ENCODE measurements around the gene THAP3. TPM values are rescaled to one million over a fixed set of nuclear protein-coding genes. Genes with fewer than 3 reads are reported as not detected.
A peak's percentile ranks its signal among the peaks of the same experiment; 100 is the strongest.

THAP3 gene
- total and polyA plus RNA-seq, 2 of the 8 experiments (the other 6 are each of a cell fraction or from before 2014, with no cell fraction given): 8.2 to 15.3 TPM

- TF ChIP-seq PHF8 (conservative IDR thresholded peaks at IDR 0.05; ENCODE audit: low read depth, low read length) (peak; percentile 81), KDM4A (IDR thresholded peaks at IDR 0.05; ENCODE audit: low read depth, low read length, severe bottlenecking) (peak; percentile 47), BCL11A (IDR thresholded peaks at IDR 0.05; ENCODE audit: low read depth in 2 of 2, low read length in 2 of 2) (no peak), TAF7 (optimal IDR thresholded peaks at IDR 0.05; ENCODE audit: borderline replicate concordance, low read depth, low read length) (peak; percentile 86), TAF1 (IDR thresholded peaks at IDR 0.05; ENCODE audit: low read depth, low read length) (peak; percentile 76), CREB1 (IDR thresholded peaks at IDR 0.05) (peak; percentile 69), POU5F1 (IDR thresholded peaks at IDR 0.05; ENCODE audit: low read depth, low read length) (no peak), SIX5 (IDR thresholded peaks at IDR 0.05; ENCODE audit: low read depth, low read length) (no peak), JUND (IDR thresholded peaks at IDR 0.05; ENCODE audit: low read length) (no peak), FOSL1 (IDR thresholded peaks at IDR 0.05; ENCODE audit: insufficient read depth, low read depth, low read length) (no peak)
- TF ChIP-seq, protein P1, sequence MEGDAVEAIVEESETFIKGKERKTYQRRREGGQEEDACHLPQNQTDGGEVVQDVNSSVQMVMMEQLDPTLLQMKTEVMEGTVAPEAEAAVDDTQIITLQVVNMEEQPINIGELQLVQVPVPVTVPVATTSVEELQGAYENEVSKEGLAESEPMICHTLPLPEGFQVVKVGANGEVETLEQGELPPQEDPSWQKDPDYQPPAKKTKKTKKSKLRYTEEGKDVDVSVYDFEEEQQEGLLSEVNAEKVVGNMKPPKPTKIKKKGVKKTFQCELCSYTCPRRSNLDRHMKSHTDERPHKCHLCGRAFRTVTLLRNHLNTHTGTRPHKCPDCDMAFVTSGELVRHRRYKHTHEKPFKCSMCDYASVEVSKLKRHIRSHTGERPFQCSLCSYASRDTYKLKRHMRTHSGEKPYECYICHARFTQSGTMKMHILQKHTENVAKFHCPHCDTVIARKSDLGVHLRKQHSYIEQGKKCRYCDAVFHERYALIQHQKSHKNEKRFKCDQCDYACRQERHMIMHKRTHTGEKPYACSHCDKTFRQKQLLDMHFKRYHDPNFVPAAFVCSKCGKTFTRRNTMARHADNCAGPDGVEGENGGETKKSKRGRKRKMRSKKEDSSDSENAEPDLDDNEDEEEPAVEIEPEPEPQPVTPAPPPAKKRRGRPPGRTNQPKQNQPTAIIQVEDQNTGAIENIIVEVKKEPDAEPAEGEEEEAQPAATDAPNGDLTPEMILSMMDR (IDR thresholded peaks at IDR 0.05; ENCODE audit: control extremely low read depth in 1 of 3, insufficient read depth in 1 of 3, low read depth in 1 of 3, low read length in 3 of 3): peak in 1 of 3 experiments; percentile 38; a peak in 2 of 4 replicates
- TF ChIP-seq, protein P2, sequence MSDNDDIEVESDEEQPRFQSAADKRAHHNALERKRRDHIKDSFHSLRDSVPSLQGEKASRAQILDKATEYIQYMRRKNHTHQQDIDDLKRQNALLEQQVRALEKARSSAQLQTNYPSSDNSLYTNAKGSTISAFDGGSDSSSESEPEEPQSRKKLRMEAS (IDR thresholded peaks at IDR 0.05): peak; percentile 7; the same call in 1 of the 2 replicates
Measured at GRCh38 chr1:6624710-6625583, at the start of gene THAP3 (continued).

All from H1 (cell line).